Neural cell (in vitro differentiated cells): ENCODE results near the gene FAM219A. TPM values are rescaled to one million over a fixed set of nuclear protein-coding genes. Genes with fewer than 3 reads are reported as not detected.
A peak's percentile ranks its signal among the peaks of the same experiment; 100 is the strongest.
"Not testable (repeated sequence)": the region's sequence is repeated elsewhere in the genome, so short reads cannot be mapped to it uniquely, and the experiment has no call there.

Source experiments
- H2AFZ ChIP-seq: fragments of 200-600, 300-800 bp; sonication (generic), shearing (Covaris generic); 2 replicates; pipeline ENCODE4 v1.6.0; 2014; ENCODE audit warnings: low read depth, mild to moderate bottlenecking, antibody characterized with exemption, low read length, moderate library complexity
- H3F3A ChIP-seq: fragments of 200-600 bp; shearing (Covaris generic); 2 replicates; pipeline ENCODE4 v1.6.1; 2016; ENCODE audit warnings: mild to moderate bottlenecking, moderate library complexity, mixed read lengths, antibody characterized with exemption, low read length; ENCODE audit not compliant: insufficient read depth, poor library complexity, severe bottlenecking
- H3K27ac ChIP-seq: fragments of 200-600, 300-800 bp; sonication (generic), shearing (Covaris generic); 2 replicates; pipeline ENCODE4 v1.5.1; 2014; ENCODE audit warnings: mild to moderate bottlenecking, low read length, moderate library complexity
- H3K27me3 ChIP-seq: fragments of 300-800, 200-600 bp; sonication (generic), shearing (Covaris generic); 2 replicates; pipeline ENCODE4 v1.6.0; 2014; ENCODE audit warnings: mild to moderate bottlenecking, low read depth, low read length, moderate library complexity; ENCODE audit not compliant: insufficient read depth
- H3K36me3 ChIP-seq: fragments of 300-800, 200-600 bp; sonication (generic), shearing (Covaris generic); 2 replicates; pipeline ENCODE4 v1.5.1; 2014; ENCODE audit warnings: mild to moderate bottlenecking, antibody characterized with exemption, low read length, moderate library complexity; ENCODE audit not compliant: insufficient read depth
- H3K4me2 ChIP-seq: fragments of 300-800, 200-600 bp; sonication (generic), shearing (Covaris generic); 2 replicates; pipeline ENCODE4 v1.6.0; 2014; ENCODE audit warnings: mild to moderate bottlenecking, low read length
- H3K4me3 ChIP-seq: fragments of 300-800, 200-600 bp; sonication (generic), shearing (Covaris generic); 2 replicates; pipeline ENCODE4 v1.5.1; 2014; ENCODE audit warnings: mild to moderate bottlenecking, low read length, moderate library complexity
- H3K79me2 ChIP-seq: fragments of 200-600 bp; shearing (Covaris generic); replicated peaks from 2 replicates; pipeline ENCODE4 v1.6.0; 2014; ENCODE audit warnings: mild to moderate bottlenecking, low read length, moderate library complexity; ENCODE audit not compliant: insufficient read depth
- H3K9ac ChIP-seq: fragments of 300-800, 200-600 bp; sonication (generic), shearing (Covaris generic); 2 replicates; pipeline ENCODE4 v1.6.1; 2016; ENCODE audit warnings: mild to moderate bottlenecking, low read length, mixed read lengths
- H3K9me2 ChIP-seq: fragments of 200-600 bp; shearing (Covaris generic); 2 replicates; pipeline ENCODE4 v1.6.1; 2016; ENCODE audit warnings: mild to moderate bottlenecking, low read length, mixed read lengths; ENCODE audit not compliant: insufficient read depth
- H3K9me3 ChIP-seq: fragments of 200-600, 300-800 bp; sonication (generic), shearing (Covaris generic); 2 replicates; pipeline ENCODE4 v1.6.1; 2016; ENCODE audit warnings: mild to moderate bottlenecking, mixed run types, low read length, moderate library complexity, mixed read lengths
- H4K20me1 ChIP-seq: fragments of 200-600 bp; shearing (Covaris generic); 2 replicates; pipeline ENCODE4 v1.6.1; 2016; ENCODE audit warnings: mild to moderate bottlenecking, mixed run types; ENCODE audit not compliant: insufficient read depth
- EP300 ChIP-seq: fragments of 450-650 bp; conservative IDR thresholded peaks from 2 replicates; pipeline ENCODE4 v1.6.1; 2014; ENCODE audit warnings: antibody characterized with exemption, mild to moderate bottlenecking, moderate library complexity; ENCODE audit not compliant: poor library complexity, severe bottlenecking
- EZH2 ChIP-seq: fragments of 200-600, 300-800 bp; shearing (Covaris generic), sonication (generic); IDR thresholded peaks from 2 replicates; pipeline ENCODE4 v1.6.1; 2014; ENCODE audit warnings: antibody characterized with exemption, low read length, borderline replicate concordance, mild to moderate bottlenecking; ENCODE audit not compliant: insufficient read depth, poor library complexity, severe bottlenecking
- MXI1 ChIP-seq: fragments of 450-650 bp; conservative IDR thresholded peaks from 2 replicates; pipeline ENCODE4 v1.6.1; 2014; ENCODE audit warnings: antibody characterized with exemption, mild to moderate bottlenecking; ENCODE audit not compliant: poor library complexity, severe bottlenecking
- POLR2AphosphoS5 ChIP-seq: IDR thresholded peaks from 2 replicates; pipeline ENCODE4 v1.6.1; 2012
- RAD21 ChIP-seq: fragments of 450-650 bp; conservative IDR thresholded peaks from 2 replicates; pipeline ENCODE4 v1.6.1; 2014; ENCODE audit warnings: antibody characterized with exemption, mild to moderate bottlenecking, moderate library complexity
- SMC3 ChIP-seq: fragments of 450-650 bp; conservative IDR thresholded peaks from 2 replicates; pipeline ENCODE4 v1.6.1; 2014; ENCODE audit warnings: antibody characterized with exemption, mild to moderate bottlenecking, moderate library complexity; ENCODE audit not compliant: poor library complexity
- TAF1 ChIP-seq: IDR thresholded peaks from 2 replicates; pipeline ENCODE4 v1.6.1; 2012; ENCODE audit warnings: low read depth
- polyA plus RNA-seq: library from polyadenylated mRNA; depleted of rRNA; stranded (reverse); fragments of >200 nt; gene quantifications from 2 replicates; pipeline ENCODE4 v1.2.3, GENCODE V29; 2014
- TF ChIP-seq, protein P1 (sequence below): fragments of 450-650 bp; IDR thresholded peaks from 2 replicates; pipeline ENCODE4 v1.5.1; 2014; ENCODE audit warnings: antibody characterized with exemption, mild to moderate bottlenecking, moderate library complexity; ENCODE audit not compliant: poor library complexity, severe bottlenecking
- TF ChIP-seq, protein P2 (sequence below): IDR thresholded peaks from 2 replicates; pipeline ENCODE4 v1.6.1; 2012; ENCODE audit warnings: borderline replicate concordance

FAM219A gene
- polyA plus RNA-seq, 1 donor from 2014 or later, result 56.6 TPM

DNA sequence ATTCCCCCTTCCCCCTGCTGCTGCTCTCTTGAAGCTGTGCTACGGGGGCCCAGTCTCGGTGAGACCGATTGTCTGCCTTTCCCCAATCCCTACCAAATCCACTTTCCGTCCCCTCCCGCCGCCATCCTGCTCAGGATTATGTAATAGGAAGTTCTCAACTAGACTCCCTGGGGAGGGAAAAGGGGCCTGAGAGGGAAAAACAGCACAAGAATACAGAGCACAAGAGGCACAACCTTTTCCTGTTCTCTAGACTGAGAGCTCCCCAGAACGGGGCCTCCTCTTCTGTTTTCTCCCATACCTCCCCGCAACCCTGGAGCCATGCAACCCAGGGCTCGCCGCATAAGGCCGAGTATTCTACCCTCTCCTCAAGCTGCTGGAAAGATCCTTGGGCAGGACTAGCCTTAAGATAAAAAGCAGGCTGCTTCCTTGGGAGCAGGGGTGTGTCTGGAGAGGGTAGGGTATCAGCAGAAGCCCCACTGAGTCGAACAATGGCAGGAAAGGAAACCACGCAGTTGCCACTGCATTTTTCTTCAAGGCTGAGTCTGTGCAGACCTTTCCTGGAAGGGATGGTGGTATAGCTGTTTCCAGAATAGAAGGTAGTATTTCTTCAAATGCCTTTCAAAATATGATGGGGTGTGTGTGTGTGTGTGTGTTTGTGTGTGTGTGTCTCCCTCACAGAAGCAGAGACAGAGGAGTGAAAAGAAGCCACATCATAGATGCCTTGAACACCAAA is 94.6 kb downstream of the FAM219A start:
- Histone ChIP-seq H3K9me3 (no peaks in the 10 kb centered on the region), H3K27ac (peak overlapping the region; percentile 18), H3F3A (no peaks in the 10 kb centered on the region), H3K4me2 (no peak overlapping the region), H3K79me2 (no peaks in the 10 kb centered on the region), H3K4me3 (no peak overlapping the region), H4K20me1 (no peaks in the 10 kb centered on the region), H3K27me3 (no peaks in the 10 kb centered on the region), H3K9me2 (no peaks in the 10 kb centered on the region), H2AFZ (peak overlapping the region; percentile 5), H3K9ac (peak overlapping the region; percentile 24), H3K36me3 (no peaks in the 10 kb centered on the region)
- TF ChIP-seq RAD21, result no peak
- TF ChIP-seq TAF1, result no peak
- no peak for TF ChIP-seq POLR2AphosphoS5

GRCh38 chr9:34362614-34363214 is 95.7 kb downstream of the FAM219A start:
- Histone ChIP-seq H2AFZ (no peak overlapping the region), H3K79me2 (no peaks in the 10 kb centered on the region), H3K27me3 (no peaks in the 10 kb centered on the region), H3K9me3 (no peaks in the 10 kb centered on the region), H3K9me2 (no peaks in the 10 kb centered on the region), H3K4me2 (no peak overlapping the region), H3K27ac (no peak overlapping the region), H3F3A (no peaks in the 10 kb centered on the region), H3K4me3 (no peak overlapping the region), H4K20me1 (no peaks in the 10 kb centered on the region), H3K36me3 (no peaks in the 10 kb centered on the region), H3K9ac (no peak overlapping the region)
- no peak for TF ChIP-seq MXI1
- TF ChIP-seq EP300, result no peak
- no peak for TF ChIP-seq POLR2AphosphoS5
- TF ChIP-seq TAF1, result no peak
- no peak for TF ChIP-seq EZH2
- TF ChIP-seq, protein P1, sequence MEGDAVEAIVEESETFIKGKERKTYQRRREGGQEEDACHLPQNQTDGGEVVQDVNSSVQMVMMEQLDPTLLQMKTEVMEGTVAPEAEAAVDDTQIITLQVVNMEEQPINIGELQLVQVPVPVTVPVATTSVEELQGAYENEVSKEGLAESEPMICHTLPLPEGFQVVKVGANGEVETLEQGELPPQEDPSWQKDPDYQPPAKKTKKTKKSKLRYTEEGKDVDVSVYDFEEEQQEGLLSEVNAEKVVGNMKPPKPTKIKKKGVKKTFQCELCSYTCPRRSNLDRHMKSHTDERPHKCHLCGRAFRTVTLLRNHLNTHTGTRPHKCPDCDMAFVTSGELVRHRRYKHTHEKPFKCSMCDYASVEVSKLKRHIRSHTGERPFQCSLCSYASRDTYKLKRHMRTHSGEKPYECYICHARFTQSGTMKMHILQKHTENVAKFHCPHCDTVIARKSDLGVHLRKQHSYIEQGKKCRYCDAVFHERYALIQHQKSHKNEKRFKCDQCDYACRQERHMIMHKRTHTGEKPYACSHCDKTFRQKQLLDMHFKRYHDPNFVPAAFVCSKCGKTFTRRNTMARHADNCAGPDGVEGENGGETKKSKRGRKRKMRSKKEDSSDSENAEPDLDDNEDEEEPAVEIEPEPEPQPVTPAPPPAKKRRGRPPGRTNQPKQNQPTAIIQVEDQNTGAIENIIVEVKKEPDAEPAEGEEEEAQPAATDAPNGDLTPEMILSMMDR, result no peak
- TF ChIP-seq RAD21, result no peak
- TF ChIP-seq SMC3, result no peak
- TF ChIP-seq, protein P2, sequence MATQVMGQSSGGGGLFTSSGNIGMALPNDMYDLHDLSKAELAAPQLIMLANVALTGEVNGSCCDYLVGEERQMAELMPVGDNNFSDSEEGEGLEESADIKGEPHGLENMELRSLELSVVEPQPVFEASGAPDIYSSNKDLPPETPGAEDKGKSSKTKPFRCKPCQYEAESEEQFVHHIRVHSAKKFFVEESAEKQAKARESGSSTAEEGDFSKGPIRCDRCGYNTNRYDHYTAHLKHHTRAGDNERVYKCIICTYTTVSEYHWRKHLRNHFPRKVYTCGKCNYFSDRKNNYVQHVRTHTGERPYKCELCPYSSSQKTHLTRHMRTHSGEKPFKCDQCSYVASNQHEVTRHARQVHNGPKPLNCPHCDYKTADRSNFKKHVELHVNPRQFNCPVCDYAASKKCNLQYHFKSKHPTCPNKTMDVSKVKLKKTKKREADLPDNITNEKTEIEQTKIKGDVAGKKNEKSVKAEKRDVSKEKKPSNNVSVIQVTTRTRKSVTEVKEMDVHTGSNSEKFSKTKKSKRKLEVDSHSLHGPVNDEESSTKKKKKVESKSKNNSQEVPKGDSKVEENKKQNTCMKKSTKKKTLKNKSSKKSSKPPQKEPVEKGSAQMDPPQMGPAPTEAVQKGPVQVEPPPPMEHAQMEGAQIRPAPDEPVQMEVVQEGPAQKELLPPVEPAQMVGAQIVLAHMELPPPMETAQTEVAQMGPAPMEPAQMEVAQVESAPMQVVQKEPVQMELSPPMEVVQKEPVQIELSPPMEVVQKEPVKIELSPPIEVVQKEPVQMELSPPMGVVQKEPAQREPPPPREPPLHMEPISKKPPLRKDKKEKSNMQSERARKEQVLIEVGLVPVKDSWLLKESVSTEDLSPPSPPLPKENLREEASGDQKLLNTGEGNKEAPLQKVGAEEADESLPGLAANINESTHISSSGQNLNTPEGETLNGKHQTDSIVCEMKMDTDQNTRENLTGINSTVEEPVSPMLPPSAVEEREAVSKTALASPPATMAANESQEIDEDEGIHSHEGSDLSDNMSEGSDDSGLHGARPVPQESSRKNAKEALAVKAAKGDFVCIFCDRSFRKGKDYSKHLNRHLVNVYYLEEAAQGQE, result no peak

GRCh38 chr9:34352957-34353356 is 105.4 kb downstream of the FAM219A start:
- H3K4me3 ChIP-seq, H3K4me2 ChIP-seq, H3F3A ChIP-seq, H3K9me2 ChIP-seq, H4K20me1 ChIP-seq, H3K79me2 ChIP-seq, H3K27ac ChIP-seq, H3K27me3 ChIP-seq, H2AFZ ChIP-seq, H3K9ac ChIP-seq, H3K36me3 ChIP-seq, H3K9me3 ChIP-seq: not testable (repeated sequence)

DNA sequence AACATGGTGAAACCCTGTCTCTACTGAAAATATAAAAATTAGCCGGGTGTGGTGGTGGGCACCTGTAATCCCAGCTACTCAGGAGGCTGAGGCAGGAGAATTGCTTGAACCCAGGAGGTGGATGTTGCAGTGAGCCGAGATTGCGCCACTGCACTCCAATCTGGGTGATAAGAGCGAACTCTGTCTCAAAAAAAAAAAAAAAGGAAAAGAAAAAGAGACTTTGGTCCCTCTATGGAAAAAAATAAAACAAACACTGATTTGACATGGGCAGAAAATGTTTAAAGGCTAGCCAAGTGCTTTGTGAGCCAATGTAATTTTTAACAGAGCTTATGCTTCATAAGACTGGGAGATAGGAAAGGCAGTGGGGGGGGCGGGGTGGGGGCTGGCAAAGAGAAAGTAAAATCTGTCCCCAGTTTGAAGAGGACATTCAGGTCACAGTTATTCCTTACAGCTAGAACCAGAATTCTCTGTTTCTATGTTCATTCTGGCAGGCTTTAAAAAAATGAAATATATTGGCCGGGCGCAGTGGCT is 106.2 kb downstream of the FAM219A start:
- H3K9ac ChIP-seq, H4K20me1 ChIP-seq, H3F3A ChIP-seq, H3K79me2 ChIP-seq, H3K36me3 ChIP-seq, H3K4me2 ChIP-seq, H2AFZ ChIP-seq, H3K9me2 ChIP-seq, H3K9me3 ChIP-seq, H3K27me3 ChIP-seq, H3K27ac ChIP-seq, H3K4me3 ChIP-seq: not testable (repeated sequence)
